GM23338 (cell line): ENCODE data around the gene PCSK2. TPM values are rescaled to one million over a fixed set of nuclear protein-coding genes. Genes with fewer than 3 reads are reported as not detected.

Experiments
- ATAC-seq: fragments of 200-7000 bp; cut with Tn5 transposase; 3 replicates; pipeline ENCODE4 v1.9.1; 2020
- DNase-seq: peaks from one replicate; pipeline ENCODE4 v3.0.0-alpha.2; 2015; ENCODE audit warnings: low spot score
- H2AFZ ChIP-seq: fragments of 200-600 bp; sonication (generic); 2 replicates; pipeline ENCODE4 v1.8.0; 2016; ENCODE audit warnings: antibody characterized with exemption, mild to moderate bottlenecking, moderate library complexity
- H3F3A ChIP-seq: fragments of 200-600 bp; sonication (generic); replicated peaks from 2 replicates; pipeline ENCODE4 v1.8.0; 2017; ENCODE audit warnings: antibody characterized with exemption, mixed run types, low read depth
- H3K27ac ChIP-seq: fragments of 200-600 bp; sonication (generic); 2 replicates; pipeline ENCODE4 v1.6.1; 2016; ENCODE audit warnings: low read depth
- H3K27me3 ChIP-seq: fragments of 200-600 bp; sonication (generic); 2 replicates; pipeline ENCODE4 v1.8.0; 2016; ENCODE audit warnings: mild to moderate bottlenecking, mixed run types, moderate library complexity; ENCODE audit not compliant: insufficient read depth
- H3K36me3 ChIP-seq: fragments of 200-600 bp; sonication (generic); 2 replicates; pipeline ENCODE4 v1.8.0; 2016; ENCODE audit warnings: mild to moderate bottlenecking; ENCODE audit not compliant: insufficient read depth
- H3K4me1 ChIP-seq: fragments of 200-600 bp; sonication (generic); 2 replicates; pipeline ENCODE4 v1.8.0; 2016; ENCODE audit warnings: mild to moderate bottlenecking, moderate library complexity; ENCODE audit not compliant: insufficient read depth
- H3K4me2 ChIP-seq: fragments of 200-600 bp; sonication (generic); 2 replicates; pipeline ENCODE4 v1.7.1; 2017; ENCODE audit warnings: mixed run types
- H3K4me3 ChIP-seq: fragments of 200-600 bp; sonication (generic); 2 replicates; pipeline ENCODE4 v1.6.1; 2016; ENCODE audit warnings: mixed run types
- H3K79me2 ChIP-seq: fragments of 200-600 bp; sonication (generic); replicated peaks from 2 replicates; pipeline ENCODE4 v1.8.0; 2017; ENCODE audit warnings: mild to moderate bottlenecking; ENCODE audit not compliant: insufficient read depth
- H3K9me2 ChIP-seq: fragments of 200-600 bp; sonication (generic); 2 replicates; pipeline ENCODE4 v1.8.0; 2017; ENCODE audit not compliant: insufficient read depth
- H4K20me1 ChIP-seq: fragments of 200-600 bp; sonication (generic); replicated peaks from 2 replicates; pipeline ENCODE4 v1.8.0; 2017; ENCODE audit warnings: mild to moderate bottlenecking; ENCODE audit not compliant: insufficient read depth
- H3K27ac Mint-ChIP-seq: 2 replicates; pipeline ENCODE4 v1.8.0; 2020; ENCODE audit warnings: inconsistent platforms, mild to moderate bottlenecking, moderate library complexity, mixed read lengths
- H3K27me3 Mint-ChIP-seq: 3 replicates; pipeline ENCODE4 v1.8.0; 2022; ENCODE audit warnings: low read depth, mild to moderate bottlenecking, moderate library complexity, mixed read lengths, inconsistent platforms; ENCODE audit not compliant: insufficient read depth, poor library complexity
- H3K36me3 Mint-ChIP-seq: 3 replicates; pipeline ENCODE4 v1.8.0; 2021; ENCODE audit warnings: low read depth, mild to moderate bottlenecking, inconsistent platforms, moderate library complexity, mixed read lengths
- H3K4me1 Mint-ChIP-seq: 3 replicates; pipeline ENCODE4 v1.8.0; 2020; ENCODE audit warnings: mild to moderate bottlenecking, inconsistent platforms, mixed read lengths
- H3K4me3 Mint-ChIP-seq: 3 replicates; pipeline ENCODE4 v1.8.0; 2021; ENCODE audit warnings: moderate library complexity, mild to moderate bottlenecking, inconsistent platforms, mixed read lengths
- H3K9me3 Mint-ChIP-seq: 3 replicates; pipeline ENCODE4 v1.8.0; 2020; ENCODE audit warnings: moderate library complexity, mild to moderate bottlenecking, inconsistent platforms, mixed read lengths
- CREB1 ChIP-seq: fragments of 250-450 bp; sonication (Bioruptor Pico); IDR thresholded peaks from 2 replicates; pipeline ENCODE4 v1.5.0; 2020; ENCODE audit warnings: low read depth, mild to moderate bottlenecking, moderate library complexity
- CTCF ChIP-seq, 2 experiments: fragments of 200-600 bp in 1 of 2; sonication (generic) in 1 of 2; conservative IDR thresholded peaks; 2 replicates each; pipeline versions ENCODE4 v1.5.1 to v1.6.1; 2016 to 2017; ENCODE audit warnings: antibody characterized with exemption in 2 of 2, low read depth in 2 of 2, mild to moderate bottlenecking in 2 of 2, moderate library complexity in 1 of 2
- ETS1 ChIP-seq: IDR thresholded peaks from 2 replicates; pipeline ENCODE4 v1.6.1; 2016; ENCODE audit warnings: antibody characterized with exemption
- EZH2 ChIP-seq: fragments of 200-600 bp; sonication (generic); IDR thresholded peaks from one replicate; pipeline ENCODE4 v1.8.0; 2017; ENCODE audit warnings: antibody characterized with exemption, mild to moderate bottlenecking, low read depth; ENCODE audit not compliant: unreplicated experiment
- EZH2phosphoT487 ChIP-seq: fragments of 200-600 bp; sonication (generic); IDR thresholded peaks from one replicate; pipeline ENCODE4 v1.8.1; 2018; ENCODE audit warnings: antibody characterized with exemption; ENCODE audit not compliant: unreplicated experiment
- JUNB ChIP-seq: IDR thresholded peaks from one replicate; pipeline ENCODE4 v1.6.1; 2016; ENCODE audit warnings: antibody characterized with exemption; ENCODE audit not compliant: unreplicated experiment
- NANOG ChIP-seq: IDR thresholded peaks from 2 replicates; pipeline ENCODE4 v1.6.1; 2016; ENCODE audit warnings: antibody characterized with exemption, borderline replicate concordance
- POLR2AphosphoS5 ChIP-seq: IDR thresholded peaks from 2 replicates; pipeline ENCODE4 v1.6.1; 2016; ENCODE audit warnings: antibody characterized with exemption, low read depth
- REST ChIP-seq: IDR thresholded peaks from one replicate; pipeline ENCODE4 v1.6.1; 2018; ENCODE audit warnings: antibody characterized with exemption; ENCODE audit not compliant: unreplicated experiment
- STAT1 ChIP-seq: IDR thresholded peaks from one replicate; pipeline ENCODE4 v1.6.1; 2016; ENCODE audit warnings: antibody characterized with exemption; ENCODE audit not compliant: unreplicated experiment
- ZNF114 ChIP-seq: fragments of 250-450 bp; sonication (Bioruptor Pico); IDR thresholded peaks from 2 replicates; pipeline ENCODE4 v1.5.0; 2020; ENCODE audit warnings: mild to moderate bottlenecking, moderate library complexity
- ZNF331 ChIP-seq: fragments of 250-450 bp; sonication (Bioruptor Pico); IDR thresholded peaks from 2 replicates; pipeline ENCODE4 v1.5.0; 2020; ENCODE audit warnings: low read depth, mild to moderate bottlenecking, moderate library complexity
- ZNF462 ChIP-seq: fragments of 250-450 bp; sonication (Bioruptor Pico); IDR thresholded peaks from 2 replicates; pipeline ENCODE4 v1.5.0; 2020; ENCODE audit warnings: mild to moderate bottlenecking, moderate library complexity
- polyA plus RNA-seq: library from polyadenylated mRNA; unstranded; fragments of >200 nt; fragmentation: Nextera tagmentation; extraction: Ambion mirVana; gene quantifications from 2 replicates; pipeline ENCODE4 v1.2.1, GENCODE V29; 2016
- total RNA-seq: library from RNA; depleted of rRNA; stranded (reverse); fragments of >200 nt; shearing (Covaris generic); gene quantifications from 2 replicates; pipeline ENCODE4 v1.2.3, GENCODE V29; 2014

The PCSK2 gene
- total and polyA plus RNA-seq, 2 experiments from 2014 or later, result 0.37 to 1.1 TPM

- H2AFZ ChIP-seq, result no peak overlapping the region
- H3F3A ChIP-seq, result no peaks in the 10 kb centered on the region
- Mint-ChIP-seq H3K36me3 (no peaks in the 10 kb centered on the region), H3K9me3 (no peaks in the 10 kb centered on the region; the same call in 2 of the 3 replicates), H3K27me3 (no peaks in the 10 kb centered on the region), H3K4me1 (peaks cover 9% of the 10 kb centered on the region; the same call in 2 of the 3 replicates), H3K4me3 (no peak overlapping the region), H3K27ac (no peak overlapping the region)
- no peaks in the 10 kb centered on the region for H3K9me2 ChIP-seq
- peaks cover 6% of the 10 kb centered on the region; the same call in 1 of the 2 replicates for H3K4me1 ChIP-seq
- DNase-seq (no peak), ATAC-seq (no peak)
- H3K27me3 ChIP-seq, result no peaks in the 10 kb centered on the region
- no peaks in the 10 kb centered on the region for H3K79me2 ChIP-seq
- H3K4me3 ChIP-seq, result no peak overlapping the region
- TF ChIP-seq ZNF331 (CRISPR knock-in tag) (no peak), POLR2AphosphoS5 (no peak), EZH2 (no peak), STAT1 (no peak), CTCF (conservative IDR thresholded peaks at IDR 0.05; ENCODE audit: low read depth in 2 of 2) (no peak), ZNF114 (no peak), JUNB (no peak), CREB1 (CRISPR knock-in tag) (no peak), NANOG (no peak), EZH2phosphoT487 (no peak), ETS1 (no peak), ZNF462 (CRISPR knock-in tag) (no peak), REST (no peak)
- H3K27ac ChIP-seq, result no peak overlapping the region
- H3K4me2 ChIP-seq, result no peak overlapping the region
- H3K36me3 ChIP-seq, result no peaks in the 10 kb centered on the region
- H4K20me1 ChIP-seq, result no peaks in the 10 kb centered on the region
These were observed 149.2 kb downstream of the PCSK2 start for GRCh38 chr20:17376031-17376430.
